CD4-positive, alpha-beta T cell treated with Interleukin-1 beta for 1 hour (primary cell): ENCODE measurements around the gene TRO.

Experiments
- DNase-seq, 2 donors: peaks; one replicate each; pipeline ENCODE4 v3.0.0-alpha.2; 2020 to 2022

The TRO gene

DNA sequence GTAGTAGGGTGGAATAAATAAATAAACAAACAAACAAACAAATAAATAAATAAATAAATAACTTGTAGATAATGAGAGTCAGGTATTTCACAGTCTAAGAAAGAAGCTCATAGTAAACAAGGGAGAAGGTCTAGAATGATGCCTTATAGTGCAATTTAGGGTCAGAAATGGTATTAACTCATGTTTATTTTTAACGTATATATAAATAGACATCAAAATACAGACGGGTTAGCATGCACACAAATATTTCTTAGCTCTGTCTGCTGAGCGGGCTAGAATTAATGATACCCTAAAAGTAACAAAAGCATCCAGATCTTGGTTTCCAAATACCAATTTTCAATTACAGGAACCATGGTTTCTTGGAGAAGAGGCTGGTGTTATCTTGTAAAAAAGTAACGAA lies 56.8 kb downstream of the TRO start:
- DNase-seq = no peak

DNA sequence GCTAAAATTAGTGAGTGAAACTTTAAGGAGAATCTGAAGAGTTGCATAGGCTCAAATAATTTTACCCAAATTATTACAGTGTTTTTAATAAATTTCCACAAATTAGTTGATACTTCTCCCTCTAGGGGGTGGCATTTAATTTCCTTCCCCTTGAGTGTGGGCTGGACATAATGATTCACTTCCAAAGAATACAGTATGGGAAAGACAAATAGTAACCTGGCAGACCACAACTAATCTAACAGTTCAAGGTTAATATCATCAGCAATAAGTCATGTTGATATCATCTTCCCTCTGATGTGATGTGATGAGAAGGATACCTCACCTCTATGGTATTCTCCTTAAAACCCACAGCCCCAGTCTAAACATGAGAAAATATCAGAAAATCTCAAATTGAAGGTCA lies 57.8 kb downstream of the TRO start:
- DNase-seq = no peak

DNA sequence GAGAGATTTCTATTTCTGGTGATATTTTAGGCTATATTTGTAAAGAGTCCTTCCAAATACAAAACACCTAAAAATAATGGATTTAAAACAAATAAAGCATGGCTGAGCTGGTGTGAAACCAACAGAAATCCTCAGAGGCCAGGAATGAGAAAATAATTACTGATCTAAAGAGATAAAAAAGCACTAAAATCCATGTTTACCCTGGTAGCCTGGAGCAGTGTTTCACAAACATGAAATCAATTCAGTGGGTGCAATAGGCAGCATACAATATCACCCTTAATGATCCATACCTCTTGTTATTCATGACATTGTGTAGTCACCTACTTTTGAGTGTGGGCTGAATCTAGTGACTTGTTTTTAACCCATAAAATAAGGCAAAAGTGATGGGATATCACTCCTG lies 58.8 kb downstream of the TRO start:
- DNase-seq = no peak

DNA sequence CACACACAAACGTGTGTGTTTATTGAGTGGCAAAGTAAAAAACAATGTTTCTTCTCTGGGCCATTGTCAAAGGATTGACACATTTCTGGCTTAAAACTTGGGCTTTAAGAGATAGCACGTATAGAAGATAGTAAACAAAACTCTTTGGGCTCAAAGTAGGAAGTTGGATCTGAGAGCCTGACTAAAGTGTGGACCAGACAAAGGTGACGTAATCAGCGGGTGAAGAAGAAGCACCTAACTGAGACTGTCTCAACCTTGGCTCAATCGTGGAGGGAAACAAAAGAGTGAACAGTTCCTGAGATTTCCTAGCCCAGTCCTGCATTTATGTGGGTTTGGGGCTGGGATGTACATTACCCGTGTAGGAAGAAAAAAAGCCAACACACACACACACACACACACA lies 59.7 kb downstream of the TRO start:
- DNase-seq = no peak
